Right renal pelvis (tissue), 4 donors: ENCODE data around the gene NT5DC1. TPM values are rescaled to one million over a fixed set of nuclear protein-coding genes. Genes with fewer than 3 reads are reported as not detected.

Source experiments
- DNase-seq, 4 donors: peaks; one replicate each; pipeline ENCODE4 v3.0.0-alpha.2; 2013; ENCODE audit warnings: low read depth in 4 of 4, low spot score in 3 of 4, missing footprints in 1 of 4
- polyA plus RNA-seq, 4 donors: library from polyadenylated mRNA; unstranded; fragments of 120-200 nt; gene quantifications; one replicate each; pipeline ENCODE4 v1.2.1, GENCODE V29; 2013; ENCODE audit not compliant: insufficient read length in 4 of 4

NT5DC1 gene
- polyA plus RNA-seq: 10 to 100 TPM; 45.3 to 50.0 (median 48.2) TPM

DNA sequence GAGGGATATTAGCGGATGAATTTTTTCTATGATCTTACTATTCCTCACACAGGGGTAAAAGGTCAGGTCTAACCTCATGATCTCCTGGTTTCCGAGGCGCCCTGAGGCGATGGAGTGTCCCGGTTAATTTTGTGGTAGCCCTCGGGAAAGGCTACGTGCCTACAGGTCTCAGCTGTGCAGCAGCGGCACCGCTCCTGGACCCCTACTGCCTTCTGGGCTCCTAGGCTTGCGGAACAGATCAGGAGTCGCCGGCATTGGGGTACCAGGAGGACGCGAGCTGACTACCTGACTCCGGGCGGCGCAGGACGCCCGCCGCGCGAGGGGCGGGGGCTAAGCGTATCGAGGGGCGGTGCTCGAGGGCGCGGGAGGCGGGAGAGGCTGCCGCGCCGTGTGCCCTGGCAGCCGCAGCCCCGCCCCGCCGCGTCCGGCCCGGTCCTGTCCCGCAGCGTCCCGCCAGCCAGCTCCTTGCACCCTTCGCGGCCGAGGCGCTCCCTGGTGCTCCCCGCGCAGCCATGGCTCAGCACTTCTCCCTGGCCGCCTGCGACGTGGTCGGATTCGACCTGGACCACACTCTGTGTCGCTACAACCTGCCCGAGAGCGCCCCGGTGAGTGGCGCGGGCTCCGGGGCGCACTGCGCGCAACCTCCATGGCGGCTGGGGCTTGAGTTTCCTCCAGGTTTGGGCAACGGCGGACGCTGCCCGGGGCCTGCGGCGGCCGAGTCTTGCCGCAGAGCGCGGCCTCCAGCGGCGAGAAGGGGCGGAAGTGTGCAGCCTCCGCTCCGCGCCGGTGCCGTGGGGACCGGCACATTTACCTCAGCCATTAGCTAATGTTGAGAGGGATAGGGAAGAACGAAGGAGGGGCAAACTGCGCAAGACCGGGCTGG lies at the start of gene NT5DC1:
Gene NT5DC1 (plus strand): TSS at position 435 of the 883 bp plus-strand sequence. CDS start 78 bp downstream, at position 513.
- DNase-seq: peak; percentile 57 to 78 (median 64)

- no peak for DNase-seq
Observed at GRCh38 chr6:116051244-116051643, 49.4 kb upstream of the NT5DC1 start.

GRCh38 chr6:116055513-116055912 lies 45.1 kb upstream of the NT5DC1 start:
- DNase-seq: no peak

GRCh38 chr6:116057766-116058165 lies 42.9 kb upstream of the NT5DC1 start:
- DNase-seq: no peak

DNA sequence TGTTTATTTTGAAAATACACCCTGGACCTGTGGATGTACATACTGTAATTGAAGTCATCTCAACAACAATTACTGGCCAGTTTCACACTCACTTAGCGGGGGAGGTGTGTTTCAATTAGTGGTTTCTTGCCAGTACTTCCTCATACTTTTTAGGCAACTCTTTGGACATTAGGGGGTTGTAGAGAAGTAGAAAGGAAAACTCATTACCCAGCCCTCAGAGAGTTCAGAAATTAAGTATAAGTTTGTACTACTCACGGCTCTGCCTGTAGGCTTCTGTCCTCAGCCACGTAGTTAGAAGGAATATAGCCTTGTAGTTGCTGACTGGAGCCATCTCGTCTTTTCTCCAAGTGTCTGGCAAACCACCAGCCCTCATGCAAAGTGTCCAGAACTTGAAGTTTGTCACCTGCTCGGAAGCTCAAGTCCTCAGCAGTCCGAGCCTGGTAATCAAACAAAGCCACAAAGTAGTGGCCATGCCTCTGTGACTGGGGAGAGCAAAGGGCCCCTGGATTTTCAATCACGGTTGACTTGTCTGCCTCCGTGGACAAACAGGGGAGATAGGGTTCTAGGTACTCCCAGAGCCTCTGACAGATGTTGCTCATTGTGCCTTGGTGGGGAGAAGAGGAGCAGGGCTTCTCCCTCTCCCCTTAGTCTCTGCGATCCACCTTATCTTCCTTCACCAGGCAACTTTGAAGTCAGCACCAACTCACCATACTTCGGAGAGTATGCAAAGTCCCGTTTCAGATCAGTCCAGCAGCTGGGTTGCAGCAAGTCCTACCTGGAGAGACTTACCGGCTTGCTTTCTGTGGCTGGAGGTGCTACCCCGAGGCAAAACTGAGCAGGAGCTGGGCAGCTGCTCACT lies 40.7 kb upstream of the NT5DC1 start:
- no peak for DNase-seq

GRCh38 chr6:116060572-116061283 lies 39.9 kb upstream of the NT5DC1 start, which contains the start of gene FRK:
Gene FRK, minus strand, starts transcription at chr6:116060891. Its CDS starts 580 bp downstream, at chr6:116060311.
- peak in 1 of 4 donors; percentile 26 for DNase-seq

GRCh38 chr6:116062496-116062895 lies 38.2 kb upstream of the NT5DC1 start:
- no peak for DNase-seq

GRCh38 chr6:116064666-116065065 lies 36.0 kb upstream of the NT5DC1 start:
- no peak for DNase-seq

GRCh38 chr6:116066789-116067188 lies 33.9 kb upstream of the NT5DC1 start:
- no peak for DNase-seq

GRCh38 chr6:116070101-116070500 lies 30.6 kb upstream of the NT5DC1 start:
- no peak for DNase-seq

DNA sequence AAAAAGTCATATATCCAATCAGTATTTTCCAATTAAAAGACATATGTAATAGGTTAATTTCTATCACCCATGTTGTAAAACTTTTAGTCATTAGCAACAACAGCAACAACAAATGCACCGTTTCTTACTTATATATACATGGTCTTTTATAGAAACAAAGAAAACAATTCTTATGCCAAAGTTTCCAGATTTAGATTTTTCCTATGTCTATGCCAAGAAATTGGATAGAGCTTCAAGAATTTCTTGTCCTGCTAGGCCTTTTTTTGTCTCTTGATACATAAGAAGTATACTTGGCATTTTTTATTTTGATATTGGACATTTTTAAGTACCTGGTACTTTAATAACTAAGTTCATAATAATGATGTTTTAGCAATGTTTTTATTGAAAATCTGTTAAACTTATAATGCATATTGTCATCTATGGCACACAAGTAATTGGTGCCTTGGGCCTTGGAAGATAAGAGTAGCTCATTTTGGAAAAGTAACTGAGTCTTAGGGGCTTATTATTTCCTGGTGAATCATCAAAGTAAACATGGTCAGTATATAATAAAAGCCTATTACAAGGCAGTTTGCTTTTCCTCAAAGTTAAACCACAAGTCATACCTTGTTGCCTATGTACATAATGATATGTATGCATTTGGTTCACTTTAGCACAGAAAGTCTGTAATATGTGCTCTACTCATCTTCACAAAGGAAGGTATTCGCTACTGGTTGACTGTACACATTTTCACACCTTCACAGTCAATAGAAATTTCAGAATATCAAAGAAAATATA lies 29.9 kb upstream of the NT5DC1 start:
- DNase-seq: no peak

DNA sequence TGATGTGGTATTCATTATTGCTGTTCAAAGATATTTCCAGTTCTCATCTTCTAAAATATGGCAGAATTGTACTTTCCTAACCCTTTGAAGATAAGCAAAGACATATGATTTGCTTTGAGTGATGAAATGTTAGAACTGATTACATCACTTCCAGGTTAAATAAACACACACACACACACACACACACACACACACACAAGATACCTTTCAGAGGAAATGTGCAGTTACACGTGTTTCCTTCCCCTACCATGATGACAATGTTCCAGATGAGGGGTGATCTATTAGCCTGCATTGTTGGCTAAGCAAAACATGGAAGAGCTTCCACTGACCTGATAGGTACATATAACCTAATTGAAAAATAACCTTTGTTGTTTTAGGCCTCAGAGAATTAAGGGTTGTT lies 28.3 kb upstream of the NT5DC1 start:
- DNase-seq: no peak

DNA sequence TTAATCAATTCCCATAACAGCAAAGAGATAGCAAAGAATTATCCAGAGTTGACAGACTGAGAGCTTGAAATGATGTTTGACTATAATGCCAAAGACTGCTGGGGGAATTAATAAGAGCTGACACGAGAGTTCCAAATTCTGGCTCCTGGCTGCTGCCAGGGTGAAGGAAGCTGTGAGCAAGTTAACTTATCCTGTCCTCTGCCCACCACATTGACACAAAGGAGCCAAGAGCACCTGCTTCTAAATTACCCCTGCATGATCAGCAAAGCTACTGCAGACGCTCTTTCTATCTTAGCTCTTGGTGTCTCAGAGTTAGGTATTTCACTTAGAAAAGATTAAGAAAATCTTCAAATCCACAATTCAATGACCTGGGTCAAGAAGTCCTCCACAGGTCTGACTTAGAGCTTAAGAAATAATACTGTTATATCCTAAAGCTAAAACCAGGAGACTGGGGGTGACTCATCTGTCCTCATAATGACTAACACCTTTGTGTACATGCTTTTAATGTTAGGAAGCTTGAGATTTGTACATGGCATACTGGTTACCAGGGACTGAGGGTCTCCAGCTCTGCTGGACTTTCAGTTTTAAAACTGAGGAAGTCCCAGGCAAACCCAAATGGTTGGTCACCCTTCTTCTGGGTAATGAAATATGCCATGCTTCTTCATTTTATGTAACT lies 26.8 kb upstream of the NT5DC1 start:
- DNase-seq: no peak

GRCh38 chr6:116074732-116075390 lies 25.8 kb upstream of the NT5DC1 start:
- DNase-seq: no peak

DNA sequence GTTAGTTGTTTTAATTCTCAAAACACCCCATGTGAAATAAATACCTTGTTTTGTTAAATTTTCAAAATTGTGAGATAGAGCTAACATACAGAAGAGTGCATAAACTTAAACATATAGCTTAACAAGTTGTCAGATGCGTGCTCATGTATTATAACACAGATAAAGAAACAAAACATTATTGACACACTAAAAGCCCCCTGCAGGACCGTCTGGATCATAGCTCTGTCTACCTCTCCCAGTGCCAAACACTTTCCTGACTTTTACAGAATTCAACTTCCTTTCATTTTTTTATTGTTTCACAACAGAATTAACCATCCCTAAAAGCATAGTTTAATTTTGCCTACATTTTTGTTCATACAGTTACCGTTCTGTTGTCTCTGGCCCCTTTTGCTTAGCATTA lies 22.1 kb upstream of the NT5DC1 start:
- no peak for DNase-seq

- DNase-seq: no peak
Observed at GRCh38 chr6:116078945-116079344, 21.7 kb upstream of the NT5DC1 start.

DNA sequence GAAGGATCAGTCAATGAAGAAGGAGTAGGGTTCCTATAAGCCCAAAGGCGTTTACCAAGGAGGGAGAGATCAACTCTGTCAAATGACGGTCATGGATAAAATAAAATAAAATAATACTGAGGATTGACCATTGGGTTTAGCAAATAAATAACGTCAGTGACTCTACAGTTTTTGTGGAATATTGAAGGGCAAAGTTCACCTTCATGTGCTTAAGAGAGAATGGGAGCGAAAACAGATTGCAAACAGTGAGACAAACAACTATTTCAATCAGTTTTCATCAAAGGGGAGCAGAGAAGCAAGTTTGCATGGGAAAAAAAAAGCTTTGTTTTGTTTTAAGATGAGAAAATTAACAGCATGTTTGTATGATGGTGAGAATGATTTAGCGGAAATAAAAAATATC lies 17.6 kb upstream of the NT5DC1 start:
- DNase-seq: no peak

GRCh38 chr6:116084284-116084683 lies 16.4 kb upstream of the NT5DC1 start:
- DNase-seq: no peak
